ENCODE measurements around the gene PCGF1.

DNA sequence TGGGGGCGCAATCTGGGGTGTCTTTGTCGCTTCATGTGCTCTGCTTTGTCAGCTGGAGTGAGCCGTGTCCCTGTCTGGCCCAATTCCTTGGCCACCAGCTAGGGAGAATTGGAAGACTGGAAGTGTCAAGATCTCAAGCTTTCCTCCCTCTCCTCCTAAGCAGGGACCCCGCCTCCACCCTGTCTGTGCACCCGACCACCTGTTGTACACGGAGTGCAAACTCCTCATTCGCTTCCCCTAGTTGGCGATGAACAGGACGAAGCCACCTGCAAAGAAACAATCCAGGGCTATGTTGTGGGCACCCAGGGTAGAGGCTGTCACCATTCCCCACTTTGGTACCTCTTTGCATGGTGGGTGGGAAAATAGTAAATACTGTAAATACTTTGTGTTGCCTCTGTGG is 20.2 kb upstream of the PCGF1 start:
- TF ChIP-seq E2F3 (CRISPR knock-in tag; IDR thresholded peaks at IDR 0.05) (no peak), MYC (IDR thresholded peaks at IDR 0.05; ENCODE audit: low read depth, low read length) (no peak), MYC (CRISPR knock-in tag; IDR thresholded peaks at IDR 0.05; ENCODE audit: borderline replicate concordance, low read depth) (no peak), SP1 (CRISPR knock-in tag; IDR thresholded peaks at IDR 0.05) (no peak), POLR2AphosphoS5 (IDR thresholded peaks at IDR 0.05; ENCODE audit: control insufficient read depth, insufficient read depth, low read depth, low read length) (no peak), MCM2 (IDR thresholded peaks at IDR 0.05; ENCODE audit: low read depth) (no peak), RAD21 (CRISPR knock-in tag; conservative IDR thresholded peaks at IDR 0.05 in 1 of 2, IDR thresholded peaks at IDR 0.05 in 1 of 2) (no peak), YY1 (IDR thresholded peaks at IDR 0.05; ENCODE audit: borderline replicate concordance in 1 of 3, control insufficient read depth in 1 of 3, extremely low read depth in 1 of 3, insufficient read depth in 3 of 3, insufficient read length in 1 of 3, insufficient replicate concordance in 2 of 3, low read depth in 1 of 3, low read length in 2 of 3) (no peak), ZNF274 (IDR thresholded peaks at IDR 0.05; ENCODE audit: borderline replicate concordance, low read depth, low read length) (no peak)
- TF ChIP-seq, protein P1, sequence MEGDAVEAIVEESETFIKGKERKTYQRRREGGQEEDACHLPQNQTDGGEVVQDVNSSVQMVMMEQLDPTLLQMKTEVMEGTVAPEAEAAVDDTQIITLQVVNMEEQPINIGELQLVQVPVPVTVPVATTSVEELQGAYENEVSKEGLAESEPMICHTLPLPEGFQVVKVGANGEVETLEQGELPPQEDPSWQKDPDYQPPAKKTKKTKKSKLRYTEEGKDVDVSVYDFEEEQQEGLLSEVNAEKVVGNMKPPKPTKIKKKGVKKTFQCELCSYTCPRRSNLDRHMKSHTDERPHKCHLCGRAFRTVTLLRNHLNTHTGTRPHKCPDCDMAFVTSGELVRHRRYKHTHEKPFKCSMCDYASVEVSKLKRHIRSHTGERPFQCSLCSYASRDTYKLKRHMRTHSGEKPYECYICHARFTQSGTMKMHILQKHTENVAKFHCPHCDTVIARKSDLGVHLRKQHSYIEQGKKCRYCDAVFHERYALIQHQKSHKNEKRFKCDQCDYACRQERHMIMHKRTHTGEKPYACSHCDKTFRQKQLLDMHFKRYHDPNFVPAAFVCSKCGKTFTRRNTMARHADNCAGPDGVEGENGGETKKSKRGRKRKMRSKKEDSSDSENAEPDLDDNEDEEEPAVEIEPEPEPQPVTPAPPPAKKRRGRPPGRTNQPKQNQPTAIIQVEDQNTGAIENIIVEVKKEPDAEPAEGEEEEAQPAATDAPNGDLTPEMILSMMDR (IDR thresholded peaks at IDR 0.05 in 2 of 3, conservative IDR thresholded peaks at IDR 0.05 in 1 of 3; ENCODE audit: insufficient read depth in 2 of 3, low read depth in 1 of 3, low read length in 3 of 3): no peak
- TF ChIP-seq, protein P2, sequence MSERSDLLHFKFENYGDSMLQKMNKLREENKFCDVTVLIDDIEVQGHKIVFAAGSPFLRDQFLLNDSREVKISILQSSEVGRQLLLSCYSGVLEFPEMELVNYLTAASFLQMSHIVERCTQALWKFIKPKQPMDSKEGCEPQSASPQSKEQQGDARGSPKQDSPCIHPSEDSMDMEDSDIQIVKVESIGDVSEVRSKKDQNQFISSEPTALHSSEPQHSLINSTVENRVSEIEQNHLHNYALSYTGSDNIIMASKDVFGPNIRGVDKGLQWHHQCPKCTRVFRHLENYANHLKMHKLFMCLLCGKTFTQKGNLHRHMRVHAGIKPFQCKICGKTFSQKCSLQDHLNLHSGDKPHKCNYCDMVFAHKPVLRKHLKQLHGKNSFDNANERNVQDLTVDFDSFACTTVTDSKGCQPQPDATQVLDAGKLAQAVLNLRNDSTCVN (CRISPR knock-in tag; IDR thresholded peaks at IDR 0.05): no peak
- TF ChIP-seq, protein P3, sequence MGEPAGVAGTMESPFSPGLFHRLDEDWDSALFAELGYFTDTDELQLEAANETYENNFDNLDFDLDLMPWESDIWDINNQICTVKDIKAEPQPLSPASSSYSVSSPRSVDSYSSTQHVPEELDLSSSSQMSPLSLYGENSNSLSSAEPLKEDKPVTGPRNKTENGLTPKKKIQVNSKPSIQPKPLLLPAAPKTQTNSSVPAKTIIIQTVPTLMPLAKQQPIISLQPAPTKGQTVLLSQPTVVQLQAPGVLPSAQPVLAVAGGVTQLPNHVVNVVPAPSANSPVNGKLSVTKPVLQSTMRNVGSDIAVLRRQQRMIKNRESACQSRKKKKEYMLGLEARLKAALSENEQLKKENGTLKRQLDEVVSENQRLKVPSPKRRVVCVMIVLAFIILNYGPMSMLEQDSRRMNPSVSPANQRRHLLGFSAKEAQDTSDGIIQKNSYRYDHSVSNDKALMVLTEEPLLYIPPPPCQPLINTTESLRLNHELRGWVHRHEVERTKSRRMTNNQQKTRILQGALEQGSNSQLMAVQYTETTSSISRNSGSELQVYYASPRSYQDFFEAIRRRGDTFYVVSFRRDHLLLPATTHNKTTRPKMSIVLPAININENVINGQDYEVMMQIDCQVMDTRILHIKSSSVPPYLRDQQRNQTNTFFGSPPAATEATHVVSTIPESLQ (CRISPR knock-in tag; IDR thresholded peaks at IDR 0.05): no peak

Data from K562 (cell line).